Esophagus muscularis mucosa (tissue), 4 donors: ENCODE measurements around the gene HNRNPLL. TPM values are rescaled to one million over a fixed set of nuclear protein-coding genes. Genes with fewer than 3 reads are reported as not detected.

Source experiments
- DNase-seq: peaks from one replicate; pipeline ENCODE4 v3.0.0-alpha.2; 2017; ENCODE audit errors: extremely low spot score
- H3K27ac ChIP-seq, 4 donors: fragments of 200-600 bp; sonication (generic); replicated peaks in 1 of 4; 1 replicate in 3 of 4; 2 replicates in 1 of 4; pipeline ENCODE4 v1.5.1; 2016 to 2019; ENCODE audit warnings: mild to moderate bottlenecking in 1 of 4
- H3K27me3 ChIP-seq, 4 donors: fragments of 200-600 bp; sonication (generic); one replicate each; pipeline versions ENCODE4 v1.5.1 to v1.6.0; 2016 to 2019
- H3K36me3 ChIP-seq, 4 donors: fragments of 200-600 bp; sonication (generic); one replicate each; pipeline ENCODE4 v1.5.1; 2016 to 2019
- H3K4me1 ChIP-seq, 4 donors: fragments of 200-600 bp; sonication (generic); one replicate each; pipeline ENCODE4 v1.5.1; 2016 to 2019
- H3K4me3 ChIP-seq, 4 donors: fragments of 200-600 bp; sonication (generic); 1 replicate in 2 of 4; 2 replicates in 2 of 4; pipeline ENCODE4 v1.5.1; 2016 to 2019; ENCODE audit warnings: mild to moderate bottlenecking in 4 of 4, moderate library complexity in 1 of 4
- H3K9me3 ChIP-seq, 4 donors: fragments of 200-600 bp; sonication (generic); 1 replicate in 3 of 4; 2 replicates in 1 of 4; pipeline ENCODE4 v1.5.1; 2016 to 2019
- CTCF ChIP-seq, 3 experiments: fragments of 200-600 bp in 2 of 3; fragments of 450-650 bp in 1 of 3; sonication (generic) in 2 of 3; IDR thresholded peaks; one replicate each; pipeline ENCODE4 v1.5.1; 2017 to 2019; ENCODE audit warnings: antibody characterized with exemption in 3 of 3, mild to moderate bottlenecking in 2 of 3, moderate library complexity in 1 of 3
- EP300 ChIP-seq: sonication (generic); formaldehyde crosslinking; IDR thresholded peaks from one replicate; pipeline ENCODE4 v1.6.1; 2017; ENCODE audit warnings: antibody characterized with exemption
- POLR2A ChIP-seq: fragments of 450-650 bp; IDR thresholded peaks from one replicate; pipeline ENCODE4 v1.6.1; 2017; ENCODE audit warnings: antibody characterized with exemption, moderate library complexity, mild to moderate bottlenecking, low read depth
- POLR2AphosphoS5 ChIP-seq, 2 donors: sonication (generic); formaldehyde crosslinking; IDR thresholded peaks; one replicate each; pipeline ENCODE4 v1.6.1; 2017; ENCODE audit warnings: antibody characterized with exemption in 2 of 2
- WGBS: methylation state at CpG from one replicate; pipeline ENCODE4 v1.1.5; 2018; 5-methylcytosine and 5-hydroxymethylcytosine counted together
- intact Hi-C: fragments of 100-400 bp; cut with DNase I; formaldehyde crosslinking; loops from one replicate; pipeline ENCODE4 v1.15.1; 2023
- total RNA-seq, 4 donors: library from RNA; depleted of rRNA; stranded (reverse); fragments of >200 nt; gene quantifications; one replicate each; pipeline versions ENCODE4 v1.1.0 to v1.2.1, GENCODE V29; 2016

HNRNPLL gene
- total RNA-seq, 4 donors from 2014 or later: 50.2 to 61.5 (median 54.0) TPM

- 79% methylated on average over 5 of the region's 5 CpGs for WGBS
- H3K36me3 ChIP-seq: peaks cover 0 to 38% (median 23%) of the 10 kb centered on the region in 4 donors
- H3K27me3 ChIP-seq: no peaks in the 10 kb centered on the region
- peaks cover 3 to 48% (median 31%) of the 10 kb centered on the region in 4 donors for H3K4me1 ChIP-seq
- no peak for TF ChIP-seq POLR2A
- TF ChIP-seq POLR2AphosphoS5 (IDR thresholded peaks at IDR 0.05): no peak
- TF ChIP-seq CTCF (IDR thresholded peaks at IDR 0.05): no peak
- no peak for TF ChIP-seq EP300
- H3K4me3 ChIP-seq: no peak overlapping the region
- intact Hi-C loops: loop anchor here (5.0 kb wide), 1 partner anchor 42 kb away; no protein-coding TSS in a partner anchor
- no peak for DNase-seq
- H3K9me3 ChIP-seq: no peaks in the 10 kb centered on the region
- no peak overlapping the region for H3K27ac ChIP-seq
Measured at GRCh38 chr2:38578832-38579231, 23.9 kb downstream of the HNRNPLL start.

DNA sequence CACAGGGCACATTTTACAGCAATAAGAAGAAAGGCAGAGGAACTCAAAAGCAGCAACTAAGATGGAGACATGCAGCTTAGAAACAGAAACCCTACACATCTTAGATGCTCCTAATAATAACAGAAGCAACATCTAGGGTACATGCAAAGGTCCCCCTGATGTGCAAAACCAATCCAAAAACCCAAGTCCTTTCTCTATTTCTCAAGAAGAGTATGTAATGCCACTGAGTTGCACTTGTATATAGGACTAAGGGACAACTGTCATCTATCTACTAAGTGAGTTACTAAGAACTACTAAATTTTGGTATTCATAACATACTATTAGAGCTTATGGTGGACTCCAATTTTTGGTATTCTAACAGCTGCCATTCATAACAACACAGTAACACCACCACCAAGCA, 28.4 kb downstream of the HNRNPLL start:
- Histone ChIP-seq H3K4me3 (no peak overlapping the region), H3K27me3 (no peaks in the 10 kb centered on the region), H3K4me1 (peaks cover 0 to 22% (median 14%) of the 10 kb centered on the region in 4 donors), H3K36me3 (peaks cover 0 to 57% (median 36%) of the 10 kb centered on the region in 4 donors), H3K9me3 (no peaks in the 10 kb centered on the region), H3K27ac (no peak overlapping the region)
- no peak for TF ChIP-seq CTCF (IDR thresholded peaks at IDR 0.05)
- no peak for TF ChIP-seq POLR2A
- no peak for TF ChIP-seq POLR2AphosphoS5 (IDR thresholded peaks at IDR 0.05)
- intact Hi-C loops: no loop called here
- DNase-seq: no peak

- Histone ChIP-seq H3K27ac (peak overlapping the region in 2 of 4 donors; percentile 8 to 12), H3K4me3 (no peak overlapping the region), H3K27me3 (no peaks in the 10 kb centered on the region), H3K9me3 (no peaks in the 10 kb centered on the region), H3K4me1 (peaks cover 0 to 20% (median 10%) of the 10 kb centered on the region in 4 donors), H3K36me3 (peaks cover 11 to 76% (median 50%) of the 10 kb centered on the region in 4 donors)
- WGBS: 54% methylated on average over 1 of the region's 1 CpG
- DNase-seq: no peak
- TF ChIP-seq CTCF (IDR thresholded peaks at IDR 0.05) (no peak), POLR2A (no peak), EP300 (no peak), POLR2AphosphoS5 (IDR thresholded peaks at IDR 0.05) (no peak)
- intact Hi-C loops: no loop called here
Measured at GRCh38 chr2:38572167-38572566, 30.6 kb downstream of the HNRNPLL start.

DNA sequence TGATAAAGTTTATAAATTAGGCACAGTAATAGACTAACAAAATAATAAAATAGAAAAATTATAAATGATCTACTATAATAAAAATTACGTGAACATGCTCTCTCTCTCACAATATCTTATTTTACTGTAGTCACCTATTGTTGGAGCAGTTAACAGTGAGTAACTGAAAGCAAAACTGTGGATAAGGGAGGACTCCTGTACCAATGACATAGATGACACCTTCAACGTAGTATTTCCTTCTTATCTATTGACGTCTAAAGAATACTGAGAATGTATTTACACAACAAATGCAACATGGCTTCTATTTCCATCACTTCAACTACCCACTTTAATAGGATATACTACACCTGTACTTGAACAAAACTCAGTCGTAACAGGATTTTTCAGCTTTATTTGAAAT, 31.5 kb downstream of the HNRNPLL start:
- no peak overlapping the region for H3K27ac ChIP-seq
- peaks cover 0 to 17% (median 10%) of the 10 kb centered on the region in 4 donors for H3K4me1 ChIP-seq
- intact Hi-C loops: no loop called here
- no peak overlapping the region for H3K4me3 ChIP-seq
- DNase-seq: no peak
- WGBS: 82% methylated on average over 4 of the region's 4 CpGs
- H3K27me3 ChIP-seq: no peaks in the 10 kb centered on the region
- no peaks in the 10 kb centered on the region for H3K9me3 ChIP-seq
- TF ChIP-seq POLR2A (no peak), CTCF (IDR thresholded peaks at IDR 0.05) (no peak), POLR2AphosphoS5 (IDR thresholded peaks at IDR 0.05) (no peak), EP300 (no peak)
- peaks cover 16 to 82% (median 53%) of the 10 kb centered on the region in 4 donors for H3K36me3 ChIP-seq
